Psoas muscle (tissue), 8 donors: ENCODE results near the gene COL5A1. TPM values are rescaled to one million over a fixed set of nuclear protein-coding genes. Genes with fewer than 3 reads are reported as not detected.
A peak's percentile ranks its signal among the peaks of the same experiment; 100 is the strongest.

Source experiments
- ATAC-seq, 4 donors: fragments of 200-7000 bp; cut with Tn5 transposase; one replicate each; pipeline ENCODE4 v1.9.1; 2020; ENCODE audit warnings: moderate library complexity in 3 of 4, mild to moderate bottlenecking in 2 of 4
- DNase-seq, 2 donors: peaks; one replicate each; pipeline ENCODE4 v3.0.0-alpha.2; 2020
- H3K27ac ChIP-seq: fragments of 200-600 bp; one replicate; pipeline ENCODE4 v1.8.0; 2022
- H3K27me3 ChIP-seq, 3 donors: fragments of 200-600 bp in 1 of 3; one replicate each; pipeline versions ENCODE4 v1.6.1 to v1.8.0; 2013 to 2022; ENCODE audit warnings: low read length in 2 of 3, mild to moderate bottlenecking in 2 of 3, moderate library complexity in 1 of 3; ENCODE audit not compliant: insufficient read depth in 3 of 3
- H3K36me3 ChIP-seq, 2 donors: fragments of 200-600 bp in 1 of 2; one replicate each; pipeline versions ENCODE4 v1.6.1 to v1.8.0; 2013 to 2022; ENCODE audit warnings: low read depth in 1 of 2, mild to moderate bottlenecking in 1 of 2, moderate library complexity in 1 of 2; ENCODE audit not compliant: insufficient read depth in 1 of 2
- H3K4me1 ChIP-seq: fragments of 200-600 bp; one replicate; pipeline ENCODE4 v1.8.0; 2022
- H3K4me3 ChIP-seq: fragments of 200-600 bp; one replicate; pipeline ENCODE4 v1.8.0; 2022; ENCODE audit warnings: mild to moderate bottlenecking
- H3K9me3 ChIP-seq: fragments of 200-600 bp; one replicate; pipeline ENCODE4 v1.8.0; 2022
- WGBS, 3 donors: extraction: QIAGEN DNeasy Blood & Tissue Kit; methylation state at CpG; one replicate each; pipeline versions ENCODE4 v1.1.6 to v1.1.7; 2013; 5-methylcytosine and 5-hydroxymethylcytosine counted together
- intact Hi-C, 2 donors: fragments of 100-400 bp; cut with DNase I; formaldehyde crosslinking; loops; one replicate each; pipeline versions ENCODE4 v1.11.0 to v1.14.2; 2022
- polyA plus RNA-seq, 3 donors: library from polyadenylated mRNA; stranded (reverse); fragments of 200-250 nt; gene quantifications; one replicate each; pipeline ENCODE4 v1.2.3, GENCODE V29; 2013
- total RNA-seq, 4 donors: library from RNA; stranded (reverse); fragmentation: NEBNext Ultra II Directional in 2 of 4; extraction: Animal tissue kit (Norgen Biotek cat#: 25700) in 2 of 4; gene quantifications; one replicate each; pipeline versions ENCODE4 v1.2.1 to v1.2.4, GENCODE V29; 2021 to 2023
- TF ChIP-seq, protein P1 (sequence below): fragments of 200-600 bp; IDR thresholded peaks from one replicate; pipeline ENCODE4 v1.8.0; 2022; ENCODE audit warnings: antibody characterized with exemption
- donor health status: healthy with polysubstance abuse.
- donor health status: DM: no; HTN: no; CAD: no; lungs with moderate emphysema.
- donor health status: Bipolar disorder and iron deficiency.
- donor health status: healthy.
- donor health status: DM: yes; HTN: yes; CAD: no.
- donor health status: DM: no; HTN: no; CAD: no.
- donor health status: DM: no; HTN: no; CAD: no.
- donor health status: DM: yes; HTN: yes; CAD: no.

Gene COL5A1
- total and polyA plus RNA-seq, 7 donors, result 1.7 to 11.3 (median 3.4) TPM

DNA sequence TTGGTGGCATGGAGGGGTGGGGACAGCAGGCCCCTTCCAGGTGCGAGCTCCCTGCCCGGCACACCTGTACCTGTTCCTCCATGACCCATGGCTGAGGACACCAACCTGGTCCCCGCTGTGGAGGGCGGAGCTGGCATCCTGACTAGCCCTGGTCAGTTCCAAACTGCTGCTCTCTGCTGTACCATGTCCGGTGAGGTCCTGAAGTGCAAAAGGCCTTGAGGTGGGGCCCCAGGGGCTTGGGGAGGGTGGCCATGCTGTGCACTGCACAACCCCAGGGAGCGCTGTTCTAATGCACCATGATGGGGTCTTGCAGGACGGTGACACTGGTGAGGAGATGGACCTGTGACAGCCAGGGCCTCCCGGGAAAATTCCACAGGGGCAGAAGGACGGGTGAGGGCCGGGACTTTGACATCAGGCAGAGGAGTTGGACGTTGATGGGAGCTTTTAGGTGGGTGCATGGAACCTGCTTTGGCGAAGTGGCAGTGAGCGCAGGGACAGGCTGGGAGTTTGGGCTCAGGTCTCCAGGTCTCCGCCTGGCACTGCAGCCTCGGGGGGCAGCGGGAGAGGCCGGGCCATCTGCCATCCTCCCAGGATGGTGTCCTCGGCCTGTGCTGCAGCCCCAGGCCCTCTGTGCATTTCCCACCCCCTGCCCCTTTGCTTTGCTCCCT lies 38.9 kb downstream of the COL5A1 start:
- no peak for ATAC-seq
- H3K4me3 ChIP-seq, result no peak overlapping the region
- intact Hi-C loops, result no loop called here
- H3K9me3 ChIP-seq, result peaks cover 3% of the 10 kb centered on the region
- H3K27me3 ChIP-seq, result peaks cover 0 to 27% (median 4%) of the 10 kb centered on the region in 3 donors
- H3K27ac ChIP-seq, result no peak overlapping the region
- TF ChIP-seq, protein P1, sequence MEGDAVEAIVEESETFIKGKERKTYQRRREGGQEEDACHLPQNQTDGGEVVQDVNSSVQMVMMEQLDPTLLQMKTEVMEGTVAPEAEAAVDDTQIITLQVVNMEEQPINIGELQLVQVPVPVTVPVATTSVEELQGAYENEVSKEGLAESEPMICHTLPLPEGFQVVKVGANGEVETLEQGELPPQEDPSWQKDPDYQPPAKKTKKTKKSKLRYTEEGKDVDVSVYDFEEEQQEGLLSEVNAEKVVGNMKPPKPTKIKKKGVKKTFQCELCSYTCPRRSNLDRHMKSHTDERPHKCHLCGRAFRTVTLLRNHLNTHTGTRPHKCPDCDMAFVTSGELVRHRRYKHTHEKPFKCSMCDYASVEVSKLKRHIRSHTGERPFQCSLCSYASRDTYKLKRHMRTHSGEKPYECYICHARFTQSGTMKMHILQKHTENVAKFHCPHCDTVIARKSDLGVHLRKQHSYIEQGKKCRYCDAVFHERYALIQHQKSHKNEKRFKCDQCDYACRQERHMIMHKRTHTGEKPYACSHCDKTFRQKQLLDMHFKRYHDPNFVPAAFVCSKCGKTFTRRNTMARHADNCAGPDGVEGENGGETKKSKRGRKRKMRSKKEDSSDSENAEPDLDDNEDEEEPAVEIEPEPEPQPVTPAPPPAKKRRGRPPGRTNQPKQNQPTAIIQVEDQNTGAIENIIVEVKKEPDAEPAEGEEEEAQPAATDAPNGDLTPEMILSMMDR, result no peak
- DNase-seq, result peak in 1 of 2 donors; percentile 8
- 83 to 85% (median 83%) methylated on average over 16 to 18 of the region's 18 CpGs for WGBS, 3 donors
- H3K4me1 ChIP-seq, result no peaks in the 10 kb centered on the region
- H3K36me3 ChIP-seq, result no peaks in the 10 kb centered on the region

DNA sequence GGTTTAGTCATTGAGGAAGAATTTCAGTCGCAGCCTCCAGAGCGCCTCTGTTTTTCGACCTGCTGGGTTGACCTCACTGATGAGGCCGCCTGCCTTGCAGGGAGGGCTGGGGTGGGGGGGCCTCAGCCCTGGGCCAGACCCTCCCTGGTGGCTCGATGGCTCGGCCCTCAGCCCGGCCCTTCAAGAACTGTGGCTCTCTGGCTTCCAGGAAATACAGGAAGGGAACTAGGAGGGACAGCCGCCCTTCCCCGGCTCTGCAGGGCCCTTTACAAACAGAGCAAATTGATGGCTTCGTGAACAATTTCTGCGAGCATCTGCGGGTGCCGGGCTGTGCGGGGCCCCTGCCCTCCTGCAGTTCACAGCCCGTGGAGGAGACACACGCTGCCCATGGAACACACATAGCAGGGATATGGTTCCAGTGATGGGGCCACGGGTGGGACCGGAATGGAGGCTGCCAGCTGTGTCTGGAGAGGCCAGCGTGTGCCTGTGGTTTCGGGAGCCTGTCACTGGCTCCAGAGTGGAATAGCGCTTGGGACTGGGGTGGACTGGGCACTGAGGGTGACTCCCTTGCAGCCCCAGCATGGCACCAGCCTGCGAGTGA lies 39.6 kb downstream of the COL5A1 start:
- DNase-seq, result peak in 1 of 2 donors; percentile 27
- Histone ChIP-seq H3K4me1 (no peaks in the 10 kb centered on the region), H3K27me3 (peaks cover 0 to 27% (median 4%) of the 10 kb centered on the region in 3 donors), H3K36me3 (no peaks in the 10 kb centered on the region), H3K27ac (no peak overlapping the region), H3K9me3 (no peaks in the 10 kb centered on the region), H3K4me3 (no peak overlapping the region)
- ATAC-seq, result peak in 1 of 4 donors; percentile 15
- 43 to 55% (median 49%) methylated on average over 22 of the region's 22 CpGs for WGBS, 3 donors
- intact Hi-C loops, result no loop called here
- TF ChIP-seq, protein P1, result no peak

DNA sequence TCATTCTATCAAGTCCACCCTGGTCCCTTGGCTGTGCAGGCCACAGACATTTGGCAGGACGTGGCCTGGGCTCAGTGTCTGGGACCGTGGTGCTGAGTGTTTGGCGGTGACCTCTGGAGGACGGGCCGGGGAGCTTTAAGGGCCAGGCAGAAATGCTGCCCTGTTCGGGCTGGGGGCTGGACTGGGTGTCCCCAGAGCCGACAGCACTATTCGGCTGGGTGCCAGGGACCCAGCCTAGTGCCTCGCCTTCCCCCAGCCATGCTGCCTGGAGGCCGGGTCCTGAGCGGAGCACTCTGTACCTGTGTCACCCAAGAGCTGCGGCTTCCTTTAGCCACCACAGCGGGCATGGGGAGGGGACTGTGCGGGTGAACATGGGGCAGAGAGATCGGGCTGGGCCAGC lies 40.4 kb downstream of the COL5A1 start:
- H3K4me3 ChIP-seq, result no peak overlapping the region
- no peak overlapping the region for H3K27ac ChIP-seq
- 60 to 63% (median 60%) methylated on average over 13 to 15 of the region's 15 CpGs for WGBS, 3 donors
- H3K27me3 ChIP-seq, result peaks cover 0 to 32% (median 2%) of the 10 kb centered on the region in 3 donors
- TF ChIP-seq, protein P1, result no peak
- H3K4me1 ChIP-seq, result no peaks in the 10 kb centered on the region
- no peak for ATAC-seq
- H3K9me3 ChIP-seq, result no peaks in the 10 kb centered on the region
- no peak for DNase-seq
- no peaks in the 10 kb centered on the region for H3K36me3 ChIP-seq
- intact Hi-C loops, result no loop called here

DNA sequence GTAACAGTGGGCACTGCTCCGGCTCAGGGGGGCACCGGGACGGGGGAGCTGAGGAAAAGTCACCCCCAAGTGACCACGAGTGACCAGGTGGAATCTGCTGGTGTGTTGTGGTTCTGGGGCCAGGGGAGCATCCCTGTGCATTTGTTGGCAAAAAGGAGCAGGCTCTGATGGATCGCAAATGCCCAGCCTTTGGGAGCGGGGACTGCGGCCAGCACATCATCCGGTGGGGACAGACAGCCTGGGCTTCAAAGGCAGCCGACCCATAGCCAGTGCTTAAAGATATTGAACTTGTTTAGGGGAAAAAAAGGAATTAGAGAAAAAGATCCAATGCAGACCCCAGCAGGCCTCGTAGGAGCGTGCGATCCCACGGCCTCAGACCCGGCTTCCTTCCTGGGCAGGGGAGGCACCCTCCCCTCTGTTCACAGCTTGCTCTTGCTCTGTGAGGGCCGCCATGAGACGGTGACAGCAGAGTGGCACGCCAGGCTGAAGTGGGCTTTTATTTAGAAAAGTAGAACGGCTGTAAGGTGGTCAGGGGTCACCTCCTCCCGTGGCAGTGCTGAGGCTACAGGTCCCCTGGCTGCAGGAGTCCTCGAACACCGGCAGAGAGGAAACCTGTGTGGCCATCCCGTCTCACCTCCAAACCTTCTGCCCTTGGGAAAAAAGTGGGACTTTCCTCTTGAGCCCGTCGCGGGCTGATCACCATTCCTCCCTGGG lies 41.2 kb downstream of the COL5A1 start:
- H3K27me3 ChIP-seq, result peaks cover 0 to 33% (median 3%) of the 10 kb centered on the region in 3 donors
- H3K27ac ChIP-seq, result no peak overlapping the region
- H3K4me3 ChIP-seq, result no peak overlapping the region
- WGBS, 3 donors, result 81 to 85% (median 83%) methylated on average over 25 of the region's 25 CpGs
- H3K4me1 ChIP-seq, result no peaks in the 10 kb centered on the region
- ATAC-seq (no peak), DNase-seq (no peak)
- TF ChIP-seq, protein P1, result no peak
- H3K9me3 ChIP-seq, result no peaks in the 10 kb centered on the region
- H3K36me3 ChIP-seq, result no peaks in the 10 kb centered on the region
- intact Hi-C loops, result no loop called here
